ENCODE results near the gene ALDH4A1. TPM values are rescaled to one million over a fixed set of nuclear protein-coding genes. Genes with fewer than 3 reads are reported as not detected.
A peak's percentile ranks its signal among the peaks of the same experiment; 100 is the strongest.

ALDH4A1 gene, protein sequence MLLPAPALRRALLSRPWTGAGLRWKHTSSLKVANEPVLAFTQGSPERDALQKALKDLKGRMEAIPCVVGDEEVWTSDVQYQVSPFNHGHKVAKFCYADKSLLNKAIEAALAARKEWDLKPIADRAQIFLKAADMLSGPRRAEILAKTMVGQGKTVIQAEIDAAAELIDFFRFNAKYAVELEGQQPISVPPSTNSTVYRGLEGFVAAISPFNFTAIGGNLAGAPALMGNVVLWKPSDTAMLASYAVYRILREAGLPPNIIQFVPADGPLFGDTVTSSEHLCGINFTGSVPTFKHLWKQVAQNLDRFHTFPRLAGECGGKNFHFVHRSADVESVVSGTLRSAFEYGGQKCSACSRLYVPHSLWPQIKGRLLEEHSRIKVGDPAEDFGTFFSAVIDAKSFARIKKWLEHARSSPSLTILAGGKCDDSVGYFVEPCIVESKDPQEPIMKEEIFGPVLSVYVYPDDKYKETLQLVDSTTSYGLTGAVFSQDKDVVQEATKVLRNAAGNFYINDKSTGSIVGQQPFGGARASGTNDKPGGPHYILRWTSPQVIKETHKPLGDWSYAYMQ
- total RNA-seq = 12.7 and 16.4 TPM in 2 replicates

DNA sequence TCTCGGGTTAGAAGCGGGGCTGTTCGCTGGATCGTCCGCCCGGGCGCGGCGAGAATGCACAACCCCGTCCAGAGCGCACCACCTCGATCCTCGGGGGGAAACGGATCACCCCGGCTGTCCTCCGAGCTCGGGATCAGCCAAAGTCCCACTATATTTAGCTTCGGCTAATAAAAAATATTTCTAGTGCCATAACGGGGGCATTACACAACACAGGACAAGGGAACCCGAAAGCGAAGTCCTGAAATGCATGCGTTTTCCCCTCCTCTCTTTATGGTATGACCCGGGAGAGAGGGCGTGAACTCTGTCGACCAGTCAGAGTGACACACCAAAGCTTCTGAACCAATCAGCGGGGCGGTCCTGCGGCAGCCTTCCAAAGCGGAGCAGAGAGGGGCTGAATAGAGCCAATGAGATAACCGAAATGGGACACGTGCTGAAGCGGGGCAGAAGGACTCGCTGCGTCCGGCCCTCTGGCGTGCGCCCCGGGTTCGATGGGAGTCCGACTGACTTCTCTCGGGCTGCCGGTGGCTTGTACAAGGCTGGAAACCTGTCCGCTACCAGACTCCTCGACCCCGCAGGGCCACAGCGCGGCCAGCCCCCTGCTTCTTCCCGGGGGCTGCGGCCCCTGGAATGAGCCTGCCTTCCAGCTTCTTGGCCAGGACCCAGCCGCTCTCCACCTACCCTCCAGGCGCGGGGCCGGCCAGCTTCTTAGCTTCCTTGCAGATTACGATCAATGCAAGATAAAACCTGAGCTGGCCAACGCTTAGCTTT, at the start of gene ALDH4A1:
TSS of gene ALDH4A1 (minus strand) at position 33 of the 768 bp plus-strand sequence. CDS start at position 1, 32 bp downstream.
- DNase-seq (ENCODE audit: low read depth in 2 of 2) = peak; percentile 94 to 99

DNA sequence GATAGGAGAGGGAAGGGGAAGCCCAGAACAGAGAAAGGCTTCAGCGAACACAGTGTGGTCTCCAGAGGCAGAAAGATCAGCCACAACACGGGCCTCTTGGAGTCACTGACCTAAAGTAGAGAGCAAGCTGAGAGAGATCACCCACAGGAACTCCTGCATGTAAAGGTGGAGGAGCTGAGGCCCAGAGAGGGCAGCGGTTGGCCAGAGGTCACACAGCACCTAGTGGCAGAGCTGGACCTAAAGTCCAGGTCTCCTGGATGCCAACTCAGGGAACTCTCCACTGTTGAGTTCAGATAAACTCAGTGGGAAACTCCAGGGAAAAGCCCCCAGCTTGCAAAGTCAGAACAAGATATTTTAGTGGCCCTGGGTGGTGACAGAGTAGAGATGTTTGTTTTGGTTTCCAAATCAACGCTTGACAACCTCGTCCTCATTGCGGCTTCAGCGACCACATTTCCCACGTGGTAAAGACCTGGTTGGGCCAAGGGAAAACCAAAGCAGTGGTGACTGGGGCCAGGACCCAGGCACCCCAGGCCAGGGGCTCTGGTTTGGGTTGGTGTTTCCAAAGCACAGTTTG, 49.5 kb upstream of the ALDH4A1 start:
- no peak for DNase-seq (ENCODE audit: low read depth in 2 of 2)

DNA sequence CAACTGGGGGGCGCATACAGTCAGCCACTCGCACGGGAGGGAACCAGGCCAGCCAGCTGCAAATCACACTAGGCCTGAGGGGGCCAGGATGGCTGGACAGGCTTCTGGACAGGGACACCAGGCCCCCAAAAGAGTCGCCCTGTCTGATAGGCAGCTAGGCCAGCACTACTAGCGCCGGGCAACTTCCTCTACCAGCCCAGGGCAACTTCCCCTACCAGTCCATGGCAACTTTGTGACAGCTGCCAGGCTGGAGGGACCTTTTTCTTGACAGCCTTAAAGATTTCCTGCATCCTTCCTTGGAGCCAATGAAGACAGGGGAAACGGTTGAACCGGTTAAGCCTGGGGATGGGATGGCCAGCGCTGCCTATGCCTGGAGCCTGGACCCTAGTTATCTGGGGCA, 49.1 kb upstream of the ALDH4A1 start:
- DNase-seq (ENCODE audit: low read depth in 2 of 2) = no peak

DNA sequence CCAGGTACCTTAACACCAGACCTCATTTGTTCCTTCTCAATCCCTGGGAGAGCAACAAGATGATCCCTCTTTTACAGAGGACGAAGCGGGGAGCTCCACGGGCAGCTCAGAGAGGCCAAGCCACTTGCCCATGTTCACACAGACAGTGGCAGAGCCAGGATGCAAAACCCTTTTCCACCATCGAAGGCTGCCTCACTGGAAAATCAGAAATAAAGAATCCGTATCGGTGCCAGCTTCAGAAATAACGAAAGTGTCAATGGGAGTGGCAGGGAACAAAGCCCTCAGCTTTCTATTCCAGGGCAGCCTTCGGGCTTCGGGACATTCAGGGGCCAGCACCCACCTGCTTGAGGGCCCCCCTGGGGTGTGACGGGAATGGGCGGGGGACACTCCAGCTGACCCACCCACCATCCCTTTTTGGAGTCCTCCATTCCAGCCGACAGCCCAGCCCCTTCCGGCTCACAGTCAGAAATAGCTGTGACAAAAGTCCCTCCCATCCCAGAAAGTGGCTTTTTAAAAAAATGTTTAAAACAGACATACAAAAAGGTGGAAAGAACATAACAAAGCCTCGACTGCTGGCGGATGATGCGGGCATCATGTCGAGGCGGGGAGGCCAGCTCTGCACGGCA, 48.2 kb upstream of the ALDH4A1 start:
- no peak for DNase-seq (ENCODE audit: low read depth in 2 of 2)

DNA sequence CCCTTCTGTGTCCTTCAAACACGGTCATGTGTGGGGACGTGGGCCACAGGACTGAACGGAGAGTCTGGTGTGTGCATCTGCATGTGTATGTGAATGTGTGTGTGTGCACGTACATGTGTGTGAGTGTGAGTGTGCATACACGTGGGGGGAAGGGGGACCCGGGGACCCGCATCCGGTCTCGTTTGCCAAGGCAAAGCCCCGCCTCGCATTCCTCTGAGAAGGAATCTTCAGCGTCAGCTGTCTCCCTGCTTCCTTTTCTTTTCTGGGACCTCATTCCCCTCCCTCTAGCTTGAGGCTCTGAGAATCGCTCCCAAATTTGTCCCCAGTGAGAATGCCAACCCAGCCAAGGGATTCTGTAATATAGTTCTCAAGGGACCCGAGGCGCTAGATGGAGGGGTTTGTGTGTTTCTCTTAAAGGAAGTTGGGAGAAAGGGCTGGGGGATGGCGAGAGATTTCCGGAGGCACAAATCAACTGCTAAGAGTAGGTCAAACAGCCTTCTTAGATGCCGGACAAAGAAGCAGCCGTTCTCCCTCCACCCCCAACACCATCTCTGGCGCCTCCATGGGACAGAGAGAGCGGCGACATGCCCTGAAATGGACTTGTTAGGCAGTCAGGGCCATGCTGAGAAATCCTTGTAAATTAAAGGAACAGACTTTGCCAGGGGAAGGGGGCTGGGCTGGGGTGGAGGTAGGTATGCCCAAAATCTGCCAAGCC, 47.5 kb upstream of the ALDH4A1 start:
- DNase-seq (ENCODE audit: low read depth in 2 of 2) = peak in 1 of 2 donors; percentile 66

DNA sequence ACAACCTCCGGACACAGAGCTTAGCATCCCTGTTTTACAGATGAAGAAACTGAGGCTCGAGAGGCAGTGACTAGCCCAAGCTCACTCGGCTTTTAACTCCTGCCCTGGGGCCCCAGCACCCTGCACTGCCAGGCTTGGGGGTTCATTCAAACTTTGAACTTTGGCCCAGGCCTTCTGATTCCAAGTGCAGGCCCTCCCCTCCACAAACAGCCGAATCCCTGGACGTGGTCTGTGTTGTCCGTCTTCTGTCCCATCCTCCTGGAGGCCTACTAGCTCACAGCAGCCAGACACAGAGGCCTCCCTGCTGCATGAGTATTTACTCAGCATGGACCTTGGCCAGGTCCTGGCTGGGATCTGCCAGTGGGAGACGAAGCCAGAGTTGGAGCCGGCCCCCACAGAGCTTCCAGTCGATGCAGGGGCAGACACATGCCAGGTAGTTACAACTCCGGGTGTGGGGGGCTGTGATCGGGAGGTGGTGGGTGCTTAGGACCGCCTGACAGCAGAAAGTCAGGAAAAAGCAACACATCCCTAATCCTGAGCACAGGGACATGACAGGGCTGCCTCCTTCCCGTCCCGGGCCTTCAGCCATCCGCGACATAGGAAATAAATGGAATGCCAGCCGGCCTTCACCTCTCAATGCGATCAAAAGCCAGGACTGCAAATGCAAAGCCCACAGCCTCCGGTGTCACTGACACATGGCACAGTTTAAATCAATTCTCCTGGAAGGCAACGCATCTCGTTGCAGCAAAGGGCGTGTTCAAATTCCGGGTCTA, 46.7 kb upstream of the ALDH4A1 start:
- DNase-seq (ENCODE audit: low read depth in 2 of 2) = peak; percentile 41 to 53

DNA sequence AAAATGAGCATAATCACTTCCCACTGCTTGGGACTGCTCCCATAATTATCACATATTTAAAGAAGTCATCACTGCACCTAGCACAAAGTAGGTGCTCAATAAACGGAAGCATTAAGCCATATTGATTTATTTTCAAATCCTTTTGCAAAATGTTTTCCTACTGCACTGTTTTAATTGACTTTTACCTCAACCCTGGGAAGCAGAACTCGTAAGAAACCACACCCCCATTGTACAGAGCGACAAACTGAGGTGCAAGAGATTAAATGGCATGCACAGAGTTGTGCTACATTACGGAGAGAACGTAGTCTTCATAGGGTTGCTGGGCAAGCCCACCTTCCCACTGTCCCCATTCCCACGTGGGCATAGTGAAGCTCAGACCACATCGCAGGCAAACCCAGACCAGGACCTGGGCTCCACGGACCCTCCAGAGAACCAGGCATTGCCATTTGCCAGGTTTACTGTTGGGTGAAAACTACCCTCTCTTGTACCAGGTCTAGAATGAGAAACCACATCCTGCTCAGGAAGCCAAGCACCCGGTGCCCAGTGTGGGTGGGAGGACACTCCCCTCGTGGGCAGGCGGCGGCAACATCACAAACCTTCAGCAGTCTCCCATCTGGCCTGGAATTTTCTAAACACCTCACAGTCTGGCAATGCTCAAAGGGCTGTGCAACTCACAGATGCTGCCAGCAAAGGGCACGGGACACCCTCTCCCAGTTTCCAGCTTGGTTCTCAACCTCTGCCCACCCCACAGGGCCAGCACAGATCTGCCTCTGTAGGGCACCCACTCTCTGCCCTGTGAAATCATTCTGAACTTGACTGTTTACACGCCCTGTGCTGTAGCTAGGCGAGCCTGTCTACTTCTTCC, 45.9 kb upstream of the ALDH4A1 start:
- no peak for DNase-seq (ENCODE audit: low read depth in 2 of 2)

DNA sequence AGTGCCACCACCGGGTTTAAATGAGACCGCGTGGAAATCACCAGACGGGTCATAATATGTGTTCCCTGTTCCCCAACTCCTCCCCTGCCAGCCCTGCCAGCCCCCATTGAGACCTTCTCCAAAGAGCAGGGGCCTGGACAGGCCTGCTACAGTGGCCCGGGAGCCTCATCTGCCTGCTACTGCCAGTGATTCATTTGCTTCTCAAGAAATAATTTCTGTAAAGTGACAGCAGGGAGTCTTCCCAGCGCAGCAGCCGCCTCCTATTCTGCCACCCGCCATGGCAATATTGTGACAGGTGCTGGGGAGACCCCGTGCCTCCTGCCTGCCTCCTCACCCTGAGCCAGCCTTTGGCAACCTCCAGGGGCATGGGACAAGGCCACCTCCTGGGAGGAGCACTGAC, 45.2 kb upstream of the ALDH4A1 start:
- DNase-seq (ENCODE audit: low read depth in 2 of 2) = no peak

DNA sequence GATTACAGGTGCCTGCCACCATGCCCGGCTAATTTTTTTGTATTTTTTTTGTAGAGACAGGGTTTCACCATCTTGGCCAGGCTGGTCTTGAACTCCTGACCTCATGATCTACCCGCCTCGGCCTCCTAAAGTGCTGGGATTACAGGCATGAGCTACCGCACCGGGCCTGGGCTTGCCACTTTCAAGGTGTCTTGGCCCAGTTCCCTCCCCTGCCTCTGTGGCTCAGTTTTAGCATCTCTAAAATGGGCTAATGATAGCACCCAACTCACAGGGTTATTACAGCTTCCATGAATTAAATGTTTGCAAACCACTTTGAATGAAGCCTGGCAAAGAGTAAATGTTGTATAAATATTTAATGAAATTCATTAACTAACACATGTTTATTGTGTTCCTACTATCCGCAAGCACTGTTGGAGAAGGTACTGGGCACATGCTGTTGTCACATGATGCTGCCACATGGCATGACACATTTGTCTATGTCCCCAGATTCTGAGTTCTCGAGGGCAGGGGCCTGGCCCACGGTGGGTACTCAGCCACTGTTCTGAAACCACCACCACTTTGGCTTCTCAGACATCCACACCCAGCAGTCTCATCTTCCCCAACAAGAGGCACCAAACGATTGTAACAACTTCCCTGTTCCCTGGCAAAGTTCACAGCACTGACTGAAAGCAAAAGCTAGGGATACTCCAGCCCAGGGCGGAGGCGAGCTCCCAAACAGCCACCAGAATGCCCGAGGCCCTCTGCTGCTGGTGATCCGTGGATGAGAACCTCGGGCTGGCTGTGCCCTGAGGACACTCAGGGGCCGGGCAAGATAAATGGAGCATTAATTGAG, 44.4 kb upstream of the ALDH4A1 start:
- no peak for DNase-seq (ENCODE audit: low read depth in 2 of 2)

DNA sequence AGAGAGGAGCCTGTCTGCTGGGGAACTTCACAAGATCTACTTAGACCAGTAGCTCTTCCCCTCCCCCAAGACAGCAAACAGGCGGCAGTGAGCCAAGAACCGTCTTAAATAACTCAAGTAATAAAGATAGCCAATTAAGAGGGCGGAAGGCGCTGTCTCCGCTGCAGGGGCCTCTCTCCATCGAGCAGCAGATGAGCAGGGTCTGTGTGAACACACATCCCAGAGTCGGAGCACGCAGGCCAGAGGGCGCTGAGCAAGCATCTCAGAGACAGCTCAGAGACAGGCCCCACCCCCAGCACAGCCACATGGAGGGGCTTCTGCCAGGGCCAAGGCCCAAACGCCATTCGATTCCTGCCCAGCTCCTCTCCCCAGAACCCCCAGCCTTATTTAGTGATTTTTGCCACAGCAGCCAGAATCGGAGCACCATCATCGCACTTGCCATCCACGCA, 43.1 kb upstream of the ALDH4A1 start:
- no peak for DNase-seq (ENCODE audit: low read depth in 2 of 2)

DNA sequence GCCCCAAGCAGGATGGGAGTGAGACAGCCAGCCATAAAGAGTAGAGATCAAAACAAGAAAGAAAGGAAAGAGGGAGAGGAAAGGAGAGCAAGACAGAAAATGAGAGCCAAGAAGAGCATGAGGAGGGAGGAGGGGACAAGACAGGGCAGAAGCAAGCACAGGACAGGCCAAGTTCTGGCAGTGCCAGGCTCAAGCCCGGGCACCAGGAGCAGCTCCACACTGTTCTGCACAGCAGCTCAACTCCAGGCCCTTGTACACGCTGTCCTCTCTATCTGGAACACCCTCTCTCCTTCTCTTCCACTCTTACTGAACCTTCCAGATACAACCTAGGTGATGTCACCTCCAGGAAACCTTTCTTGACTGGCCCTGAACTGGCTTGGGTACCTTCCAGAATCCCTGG, 42.5 kb upstream of the ALDH4A1 start:
- no peak for DNase-seq (ENCODE audit: low read depth in 2 of 2)

DNA sequence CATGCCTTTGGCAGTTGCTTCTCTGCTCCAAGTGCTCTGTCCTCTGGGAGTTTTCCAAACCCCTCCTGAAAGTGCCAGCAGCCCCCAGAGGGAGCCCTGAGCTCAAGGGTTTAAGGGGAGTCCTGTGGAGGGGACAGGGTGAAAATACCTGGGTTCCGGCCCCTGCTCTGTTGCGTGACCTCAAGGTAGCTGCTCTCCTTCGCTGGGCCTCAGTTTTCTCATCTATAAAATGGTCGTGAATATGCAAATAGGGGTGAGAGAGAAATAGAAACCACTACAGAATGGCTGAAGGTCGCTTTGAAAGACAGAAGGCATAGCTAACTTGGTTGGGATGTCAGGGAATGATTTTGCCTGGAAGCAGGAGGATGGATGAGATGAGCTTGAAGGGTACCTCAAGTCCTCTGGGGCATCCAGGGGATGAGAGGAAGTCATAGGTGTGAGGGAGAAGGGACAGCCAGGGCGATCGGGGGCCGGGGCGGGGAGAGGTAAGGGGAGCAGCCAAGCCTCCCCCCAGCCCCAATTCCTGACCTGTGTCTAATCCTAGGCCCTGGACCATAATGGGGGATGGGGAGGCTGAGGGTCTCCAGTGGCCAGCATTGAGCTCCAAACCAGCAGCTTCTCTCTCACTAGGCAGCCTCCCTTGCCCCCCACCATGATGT, 41.7 kb upstream of the ALDH4A1 start:
- no peak for DNase-seq (ENCODE audit: low read depth in 2 of 2)

DNA sequence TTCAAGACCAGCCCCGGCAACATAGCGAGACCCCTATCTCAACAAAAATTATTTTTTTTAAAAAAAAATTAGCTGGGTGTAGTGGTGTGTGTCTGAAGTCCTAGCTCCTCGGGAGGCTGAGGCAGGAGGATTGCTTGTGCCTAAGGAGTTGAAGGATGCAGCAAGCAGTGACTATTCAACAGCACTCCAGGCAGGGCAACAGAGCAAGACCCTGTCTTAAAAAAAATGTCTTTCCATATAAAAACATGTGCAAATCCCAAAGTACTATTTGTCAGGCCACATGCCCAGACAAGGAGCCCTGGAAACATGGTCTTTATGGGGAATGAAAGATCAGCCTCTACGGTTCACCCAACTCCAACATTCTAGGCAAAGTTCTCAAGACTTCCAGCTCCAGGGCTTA, 40.8 kb upstream of the ALDH4A1 start:
- no peak for DNase-seq (ENCODE audit: low read depth in 2 of 2)

DNA sequence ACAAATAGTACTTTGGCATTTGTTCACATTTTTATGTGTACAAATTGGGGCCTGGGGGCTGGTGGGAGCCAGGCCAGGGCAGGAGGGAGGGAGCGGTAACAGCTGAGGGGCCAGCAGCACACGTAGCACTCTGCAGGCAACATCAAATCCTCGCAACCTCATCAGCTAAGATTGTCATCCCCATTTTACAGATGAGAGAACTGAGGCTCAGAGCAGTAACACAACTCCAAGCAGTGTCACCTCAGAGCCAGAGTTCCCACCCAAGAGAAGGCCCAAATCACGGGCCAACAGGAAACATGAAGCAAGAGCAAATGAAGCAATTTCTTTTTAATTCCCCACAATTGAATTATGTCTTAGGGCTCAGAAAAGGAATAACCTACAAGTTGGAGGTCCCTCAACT, 40.0 kb upstream of the ALDH4A1 start:
- DNase-seq (ENCODE audit: low read depth in 2 of 2) = no peak

DNA sequence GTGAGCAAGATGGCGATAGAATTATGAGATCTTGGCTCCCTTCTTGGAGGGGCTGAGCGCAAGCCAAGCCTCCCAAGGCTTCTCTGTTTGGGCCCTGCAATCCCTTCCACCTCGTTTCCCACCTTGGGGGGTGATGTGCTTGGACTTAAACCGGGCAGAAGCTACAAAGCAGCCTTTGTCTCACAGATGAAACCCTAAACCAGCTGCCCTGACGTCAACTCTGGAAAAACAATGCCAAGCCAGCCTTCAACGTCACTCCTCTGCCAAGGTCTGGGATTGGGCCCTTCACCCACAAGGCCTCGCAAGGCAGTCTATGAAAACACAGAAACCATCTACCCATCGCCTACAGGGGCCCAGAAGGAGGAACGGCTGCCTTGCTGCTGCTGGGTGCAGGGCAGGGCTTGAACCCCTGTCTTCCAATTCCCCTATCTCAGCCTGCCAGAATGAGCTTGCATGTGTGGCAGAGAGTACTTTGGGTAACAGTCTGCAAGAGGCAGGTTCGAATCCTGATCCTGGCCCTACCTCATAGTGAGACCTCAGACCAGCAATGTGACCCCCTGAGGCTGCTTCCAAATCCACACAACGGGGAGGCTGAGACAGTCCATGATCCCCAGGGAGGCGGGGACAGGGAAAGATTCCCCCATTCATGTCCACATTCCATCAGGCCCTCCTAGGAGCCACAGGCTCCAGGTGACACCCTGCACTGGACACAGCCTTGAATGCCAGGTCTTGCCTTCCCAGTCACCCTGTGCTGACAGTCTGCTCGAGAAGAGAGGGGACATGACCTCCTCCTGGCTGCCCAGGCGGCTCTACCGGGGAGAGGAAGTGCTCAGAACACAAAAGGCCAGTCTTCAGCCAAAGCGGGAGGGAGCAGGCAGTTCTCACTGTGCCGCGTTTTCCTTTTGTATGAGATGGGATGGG, 39.1 kb upstream of the ALDH4A1 start:
- DNase-seq (ENCODE audit: low read depth in 2 of 2) = peak in 1 of 2 donors; percentile 59

DNA sequence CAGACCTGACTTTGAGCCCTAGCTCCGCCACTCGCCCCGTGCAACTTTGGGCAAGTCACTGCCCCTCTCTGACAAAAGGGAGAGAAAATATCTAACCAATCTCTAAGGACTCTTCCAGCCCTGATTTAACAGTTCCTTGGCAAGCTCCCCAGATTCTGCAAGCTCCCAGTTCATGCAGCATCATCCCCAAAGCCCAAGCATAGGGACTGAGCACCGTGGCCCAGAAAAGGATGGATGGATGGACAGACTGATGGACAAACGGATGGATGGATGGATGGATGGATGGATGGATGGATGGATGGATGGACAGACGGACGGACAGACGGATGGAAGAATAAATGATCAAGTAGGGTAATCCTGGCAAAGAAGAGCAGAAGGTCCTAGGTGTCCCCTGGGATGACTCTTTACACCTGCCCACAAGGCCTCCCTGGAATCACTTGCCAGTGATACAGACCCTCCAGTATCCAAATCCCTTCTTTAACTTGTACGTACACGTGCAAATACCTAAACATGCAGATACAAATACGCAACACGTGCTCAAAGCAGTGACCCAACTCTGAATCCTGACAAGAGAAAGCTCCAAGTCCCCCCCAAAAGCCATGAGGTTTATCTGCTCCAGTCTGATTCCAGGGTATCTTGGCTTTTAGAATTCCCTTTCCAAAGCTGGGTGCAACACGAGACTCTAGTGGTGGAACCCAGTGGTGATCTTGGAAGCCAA, 38.1 kb upstream of the ALDH4A1 start:
- DNase-seq (ENCODE audit: low read depth in 2 of 2) = no peak

Measured in dermis microvascular lymphatic vessel endothelial cell (primary cell).